IPS-11a (cell line): ENCODE data around the gene GAPDHS.
A peak's percentile ranks its signal among the peaks of the same experiment; 100 is the strongest.

Experiments
- H3K4me3 ChIP-seq: one replicate; pipeline ENCODE4 v1.5.1; 2013; ENCODE audit warnings: low read depth, low read length, control low read depth

The GAPDHS gene

DNA sequence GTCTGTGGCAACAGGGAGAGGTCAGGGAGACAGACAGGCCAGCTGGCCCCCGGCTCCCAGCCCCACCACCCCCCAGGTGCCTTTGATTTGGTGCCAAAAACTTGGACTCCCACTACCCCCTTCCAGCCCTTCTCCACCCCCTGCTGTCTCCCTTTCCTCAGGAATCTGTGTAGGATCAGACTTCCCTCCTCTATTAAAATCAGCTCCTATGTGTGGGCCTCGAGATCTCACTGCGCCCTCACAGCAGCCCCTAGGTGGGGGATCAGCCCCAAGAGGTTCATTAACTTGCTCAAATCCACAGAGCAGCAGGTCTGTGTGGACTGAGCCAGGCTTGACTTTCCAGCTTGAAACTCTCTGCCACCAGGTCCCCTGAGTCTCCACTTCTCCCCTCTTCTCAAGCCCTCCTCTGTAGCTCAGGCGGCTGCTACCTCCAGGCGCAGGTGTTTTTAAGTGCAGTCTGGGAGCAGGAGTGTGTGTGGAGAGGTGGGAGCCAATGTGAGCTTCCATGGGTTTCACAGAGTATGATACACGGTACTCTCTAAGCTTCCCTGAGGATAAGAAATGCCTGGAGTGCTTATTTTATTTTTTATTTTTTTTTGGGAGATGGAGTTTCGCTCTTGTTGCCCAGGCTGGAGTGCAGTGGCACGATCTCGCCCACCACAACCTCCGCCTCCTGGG, 1.7 kb downstream of the GAPDHS start:
- no peak overlapping the region for H3K4me3 ChIP-seq

DNA sequence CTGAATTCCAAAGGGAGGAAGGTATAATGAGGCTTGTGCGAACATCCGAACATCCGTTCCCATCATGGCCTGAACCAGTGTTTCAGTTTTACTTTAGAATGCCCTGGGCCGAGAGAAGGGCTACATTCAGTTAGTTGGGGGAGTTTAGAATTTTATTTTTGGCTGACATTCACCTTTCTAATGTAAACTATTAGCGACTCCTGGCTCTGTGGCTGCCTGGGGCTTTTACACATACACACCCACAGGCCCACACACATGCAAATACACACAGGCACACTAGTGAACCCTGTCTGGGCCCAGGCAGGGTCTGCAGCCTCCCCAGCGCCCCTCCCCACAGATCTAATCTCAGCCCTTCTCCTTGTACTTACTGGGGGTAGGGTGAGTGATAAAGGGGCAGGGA, 6.1 kb downstream of the GAPDHS start:
- H3K4me3 ChIP-seq = no peak overlapping the region

DNA sequence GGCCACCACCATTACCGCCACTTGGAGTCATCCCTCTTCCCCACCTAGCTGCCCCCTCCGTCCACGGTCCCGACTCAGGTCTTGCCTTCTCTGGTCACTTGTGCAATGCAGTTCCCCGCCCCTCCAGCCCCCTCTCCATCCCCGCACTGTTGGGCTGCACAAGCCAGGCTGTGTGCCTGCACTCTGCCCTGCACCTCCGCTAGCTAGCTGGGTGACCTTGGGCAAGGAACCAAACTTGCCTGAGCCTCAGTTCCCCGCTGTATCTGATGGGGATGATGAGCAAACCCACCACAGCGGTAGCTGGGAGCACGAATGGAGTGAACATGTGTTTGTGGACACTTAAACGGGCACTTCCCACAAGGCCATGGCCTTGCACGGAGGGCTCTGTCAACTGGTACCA, 6.6 kb downstream of the GAPDHS start:
- H3K4me3 ChIP-seq = no peak overlapping the region

DNA sequence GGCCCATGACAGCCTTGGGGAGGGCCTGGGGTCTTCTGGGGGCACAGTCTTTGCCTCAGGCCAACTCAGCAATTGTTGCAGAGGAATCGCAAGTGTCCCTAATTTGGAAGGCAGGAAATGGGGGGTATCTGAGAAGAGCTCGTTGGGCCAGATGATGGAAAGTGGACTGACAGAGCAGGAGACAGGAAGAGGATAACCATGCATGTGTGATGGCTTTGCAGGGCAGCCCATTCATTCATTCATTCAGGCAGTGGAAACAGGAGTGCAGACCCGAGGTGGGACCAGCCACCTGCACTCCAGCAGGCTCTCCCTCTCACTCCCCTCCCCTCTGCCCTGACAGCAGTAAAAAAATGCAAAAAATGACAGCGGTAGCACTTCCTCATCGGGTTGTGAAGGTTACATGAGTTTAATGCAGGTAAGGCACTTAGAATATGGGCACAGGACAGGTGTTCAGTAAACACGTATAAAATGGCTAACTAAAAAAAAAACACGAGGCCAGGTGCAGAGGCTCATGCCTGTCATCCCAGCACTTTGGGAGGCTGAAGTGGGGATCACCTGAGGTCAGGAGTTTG, 7.2 kb downstream of the GAPDHS start:
- H3K4me3 ChIP-seq = no peak overlapping the region

DNA sequence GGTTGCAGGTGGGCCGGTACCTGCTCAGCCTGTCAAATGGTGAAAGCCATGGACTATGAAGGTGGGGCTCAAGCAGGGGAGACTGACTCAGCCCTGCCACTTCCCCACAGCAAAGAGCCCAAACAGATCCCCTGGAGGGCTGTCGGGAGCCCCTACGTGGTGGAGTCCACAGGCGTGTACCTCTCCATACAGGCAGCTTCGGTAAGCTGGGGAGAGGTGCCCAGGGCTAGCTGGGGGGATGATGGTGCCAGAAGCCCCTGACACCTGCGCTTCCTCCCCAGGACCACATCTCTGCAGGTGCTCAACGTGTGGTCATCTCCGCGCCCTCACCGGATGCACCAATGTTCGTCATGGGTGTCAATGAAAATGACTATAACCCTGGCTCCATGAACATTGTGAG, 9.0 kb downstream of the GAPDHS start:
- H3K4me3 ChIP-seq = no peak overlapping the region

DNA sequence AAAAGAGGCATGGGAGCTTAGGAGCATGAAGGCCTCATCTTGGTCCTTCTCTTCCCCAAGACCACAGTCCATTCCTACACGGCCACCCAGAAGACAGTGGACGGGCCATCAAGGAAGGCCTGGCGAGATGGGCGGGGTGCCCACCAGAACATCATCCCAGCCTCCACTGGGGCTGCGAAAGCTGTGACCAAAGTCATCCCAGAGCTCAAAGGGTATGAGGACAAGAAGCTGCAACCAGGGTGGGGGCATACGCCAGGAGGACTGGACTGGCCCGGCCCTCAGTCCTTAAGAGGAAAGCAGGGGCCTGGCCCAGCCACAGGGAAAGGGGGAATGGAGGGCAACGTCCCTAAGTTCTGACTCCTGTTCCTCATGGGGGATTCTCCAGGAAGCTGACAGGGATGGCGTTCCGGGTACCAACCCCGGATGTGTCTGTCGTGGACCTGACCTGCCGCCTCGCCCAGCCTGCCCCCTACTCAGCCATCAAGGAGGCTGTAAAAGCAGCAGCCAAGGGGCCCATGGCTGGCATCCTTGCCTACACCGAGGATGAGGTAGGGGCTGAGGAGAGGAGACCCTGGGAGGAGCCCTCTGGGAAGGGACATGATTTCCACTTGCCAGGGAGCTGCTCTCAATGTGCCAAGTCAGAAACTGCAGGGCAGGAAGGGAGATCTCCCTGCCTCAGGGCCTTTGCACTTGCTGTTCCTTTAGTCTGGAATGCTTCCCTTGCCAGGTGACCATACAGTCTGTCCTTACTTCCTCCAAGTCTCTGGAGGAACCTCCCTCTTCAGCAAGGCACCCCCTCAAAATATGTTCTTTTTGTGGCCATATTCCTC, 10.2 kb downstream of the GAPDHS start:
- no peak overlapping the region for H3K4me3 ChIP-seq

DNA sequence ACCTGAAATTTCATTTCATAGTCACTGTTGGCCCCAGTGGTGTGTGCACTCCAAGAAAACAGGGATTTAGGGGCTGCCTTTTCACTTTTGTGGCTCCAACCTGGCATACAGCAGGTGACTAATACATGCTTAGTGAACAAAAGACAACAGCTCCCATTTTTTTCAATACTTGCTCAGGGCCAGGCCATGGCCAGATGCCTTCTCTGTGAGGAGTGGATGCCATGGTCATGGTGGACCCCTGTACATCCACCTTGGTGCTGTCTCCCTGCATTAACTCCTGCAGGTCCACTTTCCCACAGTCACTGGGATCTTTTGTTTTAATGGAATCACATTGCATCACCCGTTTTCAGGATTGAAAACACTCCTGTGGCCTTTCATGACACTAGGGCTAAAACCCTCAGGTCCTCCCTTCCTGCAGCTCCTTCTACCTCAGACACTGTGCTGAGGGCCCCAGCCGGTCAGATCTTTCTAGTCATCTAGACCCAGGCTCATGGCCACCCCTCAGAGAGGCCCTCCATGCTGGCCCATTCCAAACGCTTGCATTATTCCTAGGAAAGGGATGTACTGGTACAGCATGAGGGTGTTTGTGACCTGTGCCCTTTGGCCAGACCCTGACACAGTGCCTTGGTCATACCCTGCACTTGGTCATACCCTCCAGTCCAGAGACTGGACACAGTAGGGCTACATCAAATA, 11.0 kb downstream of the GAPDHS start:
- peak overlapping the region; percentile 98 for H3K4me3 ChIP-seq

DNA sequence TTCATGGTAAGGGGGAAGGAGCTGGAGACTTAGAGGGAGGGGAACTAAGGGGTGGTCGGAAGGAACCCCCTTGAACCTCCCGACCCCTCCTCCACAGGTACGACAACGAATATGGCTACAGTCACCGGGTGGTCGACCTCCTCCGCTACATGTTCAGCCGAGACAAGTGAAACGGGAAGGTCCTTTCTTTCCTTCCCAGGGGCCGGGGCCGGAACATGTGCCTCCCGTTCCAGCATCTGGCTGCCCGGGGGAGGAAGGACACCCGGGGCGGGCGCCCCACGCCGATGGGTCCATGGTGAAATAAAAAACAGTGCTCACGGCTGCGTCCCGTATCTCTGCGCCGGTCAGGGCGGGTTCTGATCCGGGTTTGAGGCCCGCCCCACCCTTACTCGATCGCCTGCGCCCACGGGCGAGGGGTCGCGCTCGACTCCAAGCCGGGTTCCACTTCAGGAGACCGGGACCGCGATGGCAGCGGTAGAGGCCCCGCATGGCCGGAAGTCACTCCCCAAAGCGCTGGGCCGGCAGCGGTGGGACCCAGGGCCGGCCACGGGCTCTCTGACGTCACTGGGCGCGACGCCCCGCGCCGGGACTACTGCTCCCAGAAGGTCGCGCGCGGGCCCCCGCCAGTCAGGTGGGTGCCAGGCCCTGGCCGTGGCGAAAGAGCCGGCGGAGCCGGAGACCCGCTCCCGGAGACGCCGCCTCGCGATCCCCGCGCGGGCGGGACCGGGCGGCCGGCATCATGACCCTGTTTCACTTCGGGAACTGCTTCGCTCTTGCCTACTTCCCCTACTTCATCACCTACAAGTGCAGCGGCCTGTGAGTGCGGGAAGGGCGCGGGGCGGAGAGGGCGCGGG, 12.0 kb downstream of the GAPDHS start, which contains the start of gene TMEM147:
TSS of gene TMEM147 (plus strand) at position 626 of the 854 bp plus-strand sequence. CDS start at position 740, 114 bp downstream.
- H3K4me3 ChIP-seq = peak within 1 kb of the TSS; percentile 98

DNA sequence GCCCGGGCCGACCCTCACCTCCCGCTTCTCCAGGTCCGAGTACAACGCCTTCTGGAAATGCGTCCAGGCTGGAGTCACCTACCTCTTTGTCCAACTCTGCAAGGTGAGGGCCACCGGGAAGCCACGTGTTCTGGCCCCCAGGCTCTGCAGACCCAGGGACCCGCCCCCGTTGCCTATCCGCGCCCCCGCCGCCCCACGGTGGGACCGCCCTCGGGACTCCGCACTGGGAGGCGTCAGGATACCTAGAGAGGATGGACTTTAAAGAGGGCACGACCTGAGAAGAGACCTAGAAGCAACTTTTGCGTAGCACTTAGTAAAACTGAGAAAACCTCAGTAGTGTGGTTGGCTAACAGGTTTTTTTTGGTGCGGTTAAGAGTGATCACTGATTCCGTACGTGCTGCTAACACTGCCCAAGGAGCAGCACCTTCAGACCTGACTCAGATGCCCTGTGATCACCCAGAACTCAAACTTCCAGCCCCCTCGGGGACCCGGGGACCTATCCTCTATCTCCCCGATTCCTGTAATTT, 12.7 kb downstream of the GAPDHS start:
- H3K4me3 ChIP-seq = peak overlapping the region; percentile 98

DNA sequence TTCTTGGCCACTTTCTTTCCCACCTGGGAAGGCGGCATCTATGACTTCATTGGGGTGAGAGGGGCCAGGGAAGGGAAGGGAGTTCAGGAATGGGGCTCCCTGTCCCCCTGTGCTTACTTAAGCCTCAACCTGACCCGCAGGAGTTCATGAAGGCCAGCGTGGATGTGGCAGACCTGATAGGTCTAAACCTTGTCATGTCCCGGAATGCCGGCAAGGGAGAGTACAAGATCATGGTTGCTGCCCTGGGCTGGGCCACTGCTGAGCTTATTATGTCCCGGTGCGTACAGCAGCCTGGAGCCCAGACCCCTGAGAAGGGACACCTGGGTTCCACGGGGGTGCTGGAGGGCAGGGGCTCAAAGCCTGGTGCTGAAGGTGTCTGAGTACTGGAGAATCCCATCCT, 13.3 kb downstream of the GAPDHS start:
- no peak overlapping the region for H3K4me3 ChIP-seq

DNA sequence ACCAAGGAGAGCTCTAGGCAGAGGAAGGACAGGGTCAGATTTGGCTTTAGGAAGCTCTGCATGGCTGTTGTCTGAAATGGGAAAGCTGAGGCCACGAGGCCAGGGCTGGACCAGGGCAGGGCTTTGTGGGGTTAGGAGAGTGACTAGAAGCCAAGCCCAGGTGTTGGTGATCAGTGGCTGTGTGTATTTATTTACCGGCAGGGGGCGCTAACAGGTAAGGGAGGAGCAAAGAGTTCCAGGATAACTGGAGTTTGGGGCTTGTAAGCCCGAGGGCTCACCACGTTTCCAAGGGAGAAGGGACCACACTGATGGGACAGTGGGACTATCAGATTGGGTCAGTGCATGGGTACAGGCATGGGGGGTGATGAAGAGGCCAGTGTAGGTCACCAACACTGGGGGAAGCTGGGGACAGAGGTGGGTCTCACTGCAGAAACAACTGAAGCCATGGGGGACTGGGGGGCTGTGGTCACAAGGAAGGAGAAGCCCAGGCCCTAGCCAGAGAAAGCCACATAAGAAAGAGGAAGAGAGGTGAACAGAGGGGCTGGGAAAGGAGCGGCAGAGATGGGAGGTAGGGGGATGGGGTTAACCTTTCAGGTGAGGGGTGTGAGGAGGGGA, 16.0 kb downstream of the GAPDHS start:
- no peak overlapping the region for H3K4me3 ChIP-seq

DNA sequence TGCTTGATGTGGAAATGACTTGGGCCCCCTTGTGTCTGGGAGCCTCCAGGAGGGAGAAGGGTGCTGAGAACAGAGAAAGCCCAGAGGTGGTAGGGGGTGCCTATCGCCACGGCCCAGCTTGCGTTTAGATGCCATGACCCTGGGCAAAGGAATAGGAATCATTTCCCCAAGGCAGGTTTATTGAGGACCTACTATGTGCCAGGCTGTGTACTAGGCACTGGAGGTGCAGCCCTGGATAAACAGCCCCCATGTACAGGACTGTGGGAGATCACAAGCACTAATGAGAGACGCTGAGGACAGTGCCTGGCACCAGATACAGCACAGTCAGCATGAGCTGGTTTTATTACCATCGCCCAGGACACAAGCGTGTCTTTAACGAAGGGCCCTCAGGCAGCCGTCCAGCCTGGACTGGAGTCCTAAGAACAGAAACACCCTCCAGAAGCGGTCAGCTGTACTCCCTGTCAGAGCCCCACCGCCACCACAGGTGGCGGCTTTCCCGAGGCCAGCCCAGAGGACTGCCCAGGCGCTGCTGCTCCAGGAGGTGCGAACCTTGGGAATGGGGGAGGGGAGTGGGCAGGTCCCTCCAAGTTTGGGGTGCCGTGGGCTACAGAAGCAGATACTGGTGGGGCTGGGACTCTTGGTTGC, 16.7 kb downstream of the GAPDHS start:
- H3K4me3 ChIP-seq = no peak overlapping the region

DNA sequence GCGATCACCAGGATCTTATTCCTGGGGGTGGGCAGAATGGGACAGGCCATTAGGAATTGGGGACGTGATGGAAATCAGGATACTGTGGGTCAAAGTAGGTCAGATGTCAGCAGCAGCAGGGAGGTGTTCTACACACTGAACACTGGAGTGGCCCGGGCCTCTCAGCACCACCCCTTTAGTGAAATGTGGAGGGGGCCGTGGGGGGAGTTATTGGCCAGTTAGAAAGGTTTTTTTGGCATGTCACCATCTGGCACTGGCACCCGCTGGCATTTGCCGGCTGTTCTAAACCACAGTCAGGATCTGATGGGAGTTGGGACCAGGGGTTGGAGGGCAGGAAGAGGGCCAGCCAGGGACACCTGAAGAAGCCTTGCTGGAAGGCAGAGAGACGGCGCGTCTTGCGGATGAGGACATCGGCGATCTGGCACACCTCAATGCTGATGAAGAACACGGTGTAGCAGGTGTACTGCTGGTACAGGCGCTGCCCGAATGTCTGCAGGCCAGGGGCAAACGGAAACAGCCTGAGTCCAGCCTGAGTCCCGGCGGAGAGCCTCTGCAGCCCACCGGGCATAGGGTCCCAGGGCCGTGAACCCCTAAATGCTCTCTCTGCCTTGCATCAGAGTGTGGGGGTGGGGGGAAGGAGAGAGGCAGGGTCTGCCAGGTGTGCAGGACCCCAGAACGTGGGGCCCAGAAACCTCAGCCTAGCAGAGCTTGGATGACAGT, 18.0 kb downstream of the GAPDHS start:
- H3K4me3 ChIP-seq = no peak overlapping the region

DNA sequence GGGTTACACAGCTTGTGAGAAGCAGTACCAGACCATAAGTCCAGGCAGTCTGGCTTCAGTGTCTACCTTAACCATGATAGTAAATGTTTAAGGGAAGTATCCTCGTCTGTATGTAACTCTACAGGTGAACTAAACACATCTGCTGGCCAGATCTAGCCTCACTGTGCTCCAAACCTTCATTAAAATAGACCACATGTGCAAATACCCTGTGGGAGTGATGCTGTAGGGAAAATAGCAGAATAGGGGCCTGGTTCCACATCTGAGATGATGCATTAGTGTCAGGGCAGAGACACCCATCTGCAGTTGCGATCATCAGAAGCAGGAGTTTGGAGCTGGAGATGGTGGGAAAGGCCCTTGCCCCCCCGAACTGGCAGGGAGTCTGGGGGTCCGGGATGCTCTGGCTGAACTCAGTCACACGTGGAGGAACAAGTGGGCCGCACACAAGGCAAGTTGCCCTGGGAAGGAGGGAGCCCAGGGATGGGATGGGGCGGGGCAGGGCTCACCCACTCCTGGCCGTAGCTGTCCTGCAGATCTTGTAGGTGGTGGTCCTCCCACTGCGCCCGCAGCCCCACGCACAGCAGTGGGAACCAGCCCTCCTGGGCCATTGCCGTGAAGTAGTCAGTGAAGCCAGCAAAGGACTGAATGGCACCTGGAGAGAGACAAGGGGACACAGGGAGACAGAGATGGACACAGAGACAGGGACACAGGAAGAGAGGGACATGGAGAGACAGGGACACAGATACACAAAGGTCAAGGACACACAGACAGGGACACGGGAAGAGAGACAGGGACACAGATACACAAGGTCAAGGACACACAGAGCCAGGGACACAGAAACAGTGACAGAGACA, 19.5 kb downstream of the GAPDHS start:
- H3K4me3 ChIP-seq = no peak overlapping the region

DNA sequence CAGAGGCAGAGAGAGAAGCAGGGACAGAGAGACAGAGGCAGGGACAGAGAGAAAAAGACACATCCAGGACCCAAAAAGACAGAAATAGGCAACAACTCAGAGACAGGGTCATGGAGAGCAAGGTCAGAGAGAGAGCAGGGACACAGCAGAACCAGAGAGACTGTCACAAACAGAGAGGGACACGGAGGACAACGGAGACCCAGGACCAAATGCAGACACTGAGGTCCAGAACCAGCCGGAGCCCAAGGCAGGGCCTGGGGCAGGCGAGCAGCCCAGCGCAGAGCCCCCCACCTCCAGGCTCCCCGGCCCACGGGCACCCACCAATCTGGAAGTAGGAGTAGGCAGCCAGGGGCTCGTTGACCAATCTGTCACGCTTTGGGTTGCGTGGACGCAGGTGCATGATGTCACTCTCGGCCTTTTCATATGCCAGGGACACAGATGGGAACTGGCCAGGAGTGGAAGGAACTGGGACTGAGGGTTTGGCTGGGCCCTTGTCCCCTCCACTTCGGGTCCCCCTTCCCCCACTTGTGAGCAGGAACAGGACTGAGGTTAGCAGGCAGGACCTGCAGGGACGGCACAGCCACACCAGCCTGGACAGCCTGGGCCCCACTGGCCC, 20.2 kb downstream of the GAPDHS start:
- H3K4me3 ChIP-seq = no peak overlapping the region

DNA sequence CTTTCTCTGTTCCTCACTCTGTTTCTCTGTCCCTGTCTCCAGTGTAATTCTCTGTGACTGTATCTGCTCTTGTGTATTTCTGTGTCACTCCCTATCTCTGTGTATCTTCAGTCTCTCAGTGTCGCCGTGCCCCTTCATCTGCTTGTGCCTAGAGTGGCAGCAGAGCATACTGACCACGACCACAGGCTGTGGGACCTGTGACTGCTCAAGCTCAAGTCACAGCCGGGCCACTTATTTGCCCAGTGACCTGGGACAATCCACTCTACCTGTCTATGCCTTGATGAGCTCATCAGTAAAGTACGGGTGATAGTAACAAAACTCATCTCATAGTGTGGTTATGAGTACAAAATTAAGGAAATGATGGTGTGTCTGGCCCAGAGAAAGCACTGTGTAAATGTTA, 20.8 kb downstream of the GAPDHS start:
- H3K4me3 ChIP-seq = no peak overlapping the region

DNA sequence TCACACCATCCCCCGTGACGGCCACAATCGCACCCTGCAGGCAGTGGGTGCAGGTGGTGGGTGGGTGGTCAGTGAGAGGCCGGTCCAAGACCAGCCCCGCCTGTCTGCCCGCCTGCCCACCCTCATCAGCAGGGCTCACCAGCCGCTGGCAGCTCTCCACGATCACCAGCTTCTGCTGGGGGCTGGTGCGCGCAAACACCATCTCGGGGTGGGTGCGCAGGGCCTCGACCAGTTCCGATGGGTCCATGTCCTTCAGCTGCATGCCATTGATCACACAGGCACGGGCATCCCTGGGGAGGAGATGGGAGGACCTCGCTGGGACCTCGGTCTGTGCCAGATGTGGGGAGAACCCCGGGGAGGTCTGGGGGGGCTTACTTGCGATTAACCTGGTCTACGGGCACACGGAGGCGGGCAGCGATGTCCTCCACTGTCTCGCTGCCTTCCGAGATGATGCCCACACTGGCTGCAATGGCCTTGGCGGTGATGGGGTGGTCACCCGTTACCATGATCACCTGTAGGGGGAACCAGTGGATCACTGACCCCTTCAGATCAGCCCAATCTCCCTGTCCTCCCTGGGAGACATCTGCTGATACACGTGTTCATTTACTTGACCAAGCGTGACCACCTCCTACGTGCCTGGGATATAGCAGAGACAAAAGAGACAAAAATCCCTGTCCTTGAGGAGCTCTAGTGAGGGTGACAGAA, 22.2 kb downstream of the GAPDHS start:
- no peak overlapping the region for H3K4me3 ChIP-seq
